Activated CD4-positive, alpha-beta T cell treated with anti-CD3 and anti-CD28 coated beads, Interleukin-10, Interleukin-2, amounts not matched to agents 100 ng/mL and 50 ng/mL, durations not matched to agents 16 hours and 8 hours (primary cell): ENCODE measurements around the gene AFAP1.

ENCODE experiments used
- DNase-seq: peaks from one replicate; pipeline ENCODE4 v3.0.0-alpha.2; 2020

The AFAP1 gene

GRCh38 chr4:7709431-7709830 lies 230.2 kb downstream of the AFAP1 start:
- DNase-seq = no peak

- DNase-seq = no peak
These were observed 230.7 kb downstream of the AFAP1 start for GRCh38 chr4:7708981-7709380.
